K562 (cell line): ENCODE results near the gene PSMA8. TPM values are rescaled to one million over a fixed set of nuclear protein-coding genes. Genes with fewer than 3 reads are reported as not detected.

Source experiments
- BDP1 ChIP-seq: IDR thresholded peaks from 3 replicates; pipeline ENCODE4 v1.6.1; 2011; ENCODE audit not compliant: insufficient read length, insufficient read depth
- ETS2 ChIP-seq: IDR thresholded peaks from 2 replicates; pipeline ENCODE4 v1.6.1; 2016; ENCODE audit warnings: borderline replicate concordance, missing genetic modification characterization, mild to moderate bottlenecking, moderate library complexity, missing compliant biosample characterization; ENCODE audit not compliant: poor library complexity, severe bottlenecking
- ETV1 ChIP-seq: fragments of 450-650 bp; conservative IDR thresholded peaks from 2 replicates; pipeline ENCODE4 v1.6.1; 2016; ENCODE audit warnings: missing genetic modification characterization, control low read depth, low read depth, missing compliant biosample characterization
- HDAC1 ChIP-seq, 2 experiments: fragments of 450-650 bp; IDR thresholded peaks; 2 replicates each; pipeline ENCODE4 v1.6.1; 2016 to 2017; ENCODE audit warnings: inconsistent platforms in 1 of 2, mild to moderate bottlenecking in 1 of 2, moderate library complexity in 1 of 2
- KAT8 ChIP-seq: fragments of 450-650 bp; IDR thresholded peaks from 2 replicates; pipeline ENCODE4 v1.6.1; 2016; ENCODE audit warnings: low read depth, mild to moderate bottlenecking
- LCOR ChIP-seq: sonication (generic); formaldehyde crosslinking; IDR thresholded peaks from 2 replicates; pipeline ENCODE4 v1.8.0; 2022; ENCODE audit warnings: mild to moderate bottlenecking, missing genetic modification reagents
- MCM3 ChIP-seq: fragments of 450-650 bp; IDR thresholded peaks from 2 replicates; pipeline ENCODE4 v1.6.1; 2016
- NONO ChIP-seq, 2 experiments: fragments of 200-400 bp in 1 of 2; fragments of 450-650 bp in 1 of 2; formaldehyde crosslinking in 1 of 2; IDR thresholded peaks; 2 replicates each; pipeline ENCODE4 v1.6.1; 2017; ENCODE audit warnings: low read depth in 2 of 2, mild to moderate bottlenecking in 2 of 2, moderate library complexity in 2 of 2, low read length in 1 of 2
- OTX1 ChIP-seq: fragments of 450-650 bp; formaldehyde crosslinking; IDR thresholded peaks from 2 replicates; pipeline ENCODE4 v1.4.0; 2022; ENCODE audit warnings: mild to moderate bottlenecking
- POLR2G ChIP-seq: fragments of 200-400 bp; formaldehyde crosslinking; IDR thresholded peaks from 2 replicates; pipeline ENCODE4 v1.6.1; 2017; ENCODE audit warnings: low read depth, mild to moderate bottlenecking, antibody characterized with exemption, low read length, moderate library complexity
- ZBTB1 ChIP-seq: sonication (generic); formaldehyde crosslinking; IDR thresholded peaks from 2 replicates; pipeline ENCODE4 v1.8.1; 2023; ENCODE audit warnings: missing genetic modification reagents, low read depth, mild to moderate bottlenecking, borderline replicate concordance
- ZKSCAN1 ChIP-seq: fragments of 150-350 bp; IDR thresholded peaks from 2 replicates; pipeline ENCODE4 v1.6.1; 2016; ENCODE audit warnings: low read depth, low read length
- ZNF24 ChIP-seq: fragments of 450-650 bp; IDR thresholded peaks from 2 replicates; pipeline ENCODE4 v1.6.1; 2016
- polyA plus RNA-seq, 8 experiments: library from polyadenylated mRNA; depleted of rRNA in 4 of 8; stranded (reverse) in 5 of 8; unstranded in 3 of 8; fragments of >200 nt; fragmentation: Nextera tagmentation in 2 of 8; fragmentation: Illumina TruSeq in 1 of 8; extraction: Ambion mirVana in 2 of 8; extraction: Trizol in 1 of 8; gene quantifications; 2 replicates each; pipeline versions ENCODE4 v1.2.1 to v1.2.3, GENCODE V29; 2011 to 2014; ENCODE audit warnings: inconsistent platforms in 1 of 8, missing spikeins in 1 of 8
- total RNA-seq, 7 experiments: library from RNA; depleted of rRNA in 6 of 7; stranded (reverse); fragments of >200 nt in 6 of 7; fragmentation: Illumina TruSeq in 2 of 7; extraction: Trizol in 2 of 7; gene quantifications; 2 replicates each; pipeline versions ENCODE4 v1.2.1 to v1.2.3, GENCODE V29; 2011 to 2021; ENCODE audit warnings: low replicate concordance in 1 of 7
- TF ChIP-seq, protein P1 (sequence below): sonication (generic); formaldehyde crosslinking; IDR thresholded peaks from 2 replicates; pipeline ENCODE4 v1.8.0; 2023; ENCODE audit warnings: mild to moderate bottlenecking, missing genetic modification reagents
- TF ChIP-seq, protein P2 (sequence below), 2 experiments: fragments of 450-650 bp in 1 of 2; sonication (generic) in 1 of 2; formaldehyde crosslinking in 1 of 2; IDR thresholded peaks; 2 replicates each; pipeline versions ENCODE4 v1.7.1 to v1.9.0; 2016 to 2022; ENCODE audit warnings: inconsistent platforms in 1 of 2, mild to moderate bottlenecking in 1 of 2, missing genetic modification reagents in 1 of 2

PSMA8 gene
- total and polyA plus RNA-seq, 9 of the 15 experiments (the other 6 are each of a cell fraction or from before 2014, with no cell fraction given): not detected

GRCh38 chr18:26091047-26091630, 42.5 kb upstream of the PSMA8 start (continued):
- TF ChIP-seq, protein P1, sequence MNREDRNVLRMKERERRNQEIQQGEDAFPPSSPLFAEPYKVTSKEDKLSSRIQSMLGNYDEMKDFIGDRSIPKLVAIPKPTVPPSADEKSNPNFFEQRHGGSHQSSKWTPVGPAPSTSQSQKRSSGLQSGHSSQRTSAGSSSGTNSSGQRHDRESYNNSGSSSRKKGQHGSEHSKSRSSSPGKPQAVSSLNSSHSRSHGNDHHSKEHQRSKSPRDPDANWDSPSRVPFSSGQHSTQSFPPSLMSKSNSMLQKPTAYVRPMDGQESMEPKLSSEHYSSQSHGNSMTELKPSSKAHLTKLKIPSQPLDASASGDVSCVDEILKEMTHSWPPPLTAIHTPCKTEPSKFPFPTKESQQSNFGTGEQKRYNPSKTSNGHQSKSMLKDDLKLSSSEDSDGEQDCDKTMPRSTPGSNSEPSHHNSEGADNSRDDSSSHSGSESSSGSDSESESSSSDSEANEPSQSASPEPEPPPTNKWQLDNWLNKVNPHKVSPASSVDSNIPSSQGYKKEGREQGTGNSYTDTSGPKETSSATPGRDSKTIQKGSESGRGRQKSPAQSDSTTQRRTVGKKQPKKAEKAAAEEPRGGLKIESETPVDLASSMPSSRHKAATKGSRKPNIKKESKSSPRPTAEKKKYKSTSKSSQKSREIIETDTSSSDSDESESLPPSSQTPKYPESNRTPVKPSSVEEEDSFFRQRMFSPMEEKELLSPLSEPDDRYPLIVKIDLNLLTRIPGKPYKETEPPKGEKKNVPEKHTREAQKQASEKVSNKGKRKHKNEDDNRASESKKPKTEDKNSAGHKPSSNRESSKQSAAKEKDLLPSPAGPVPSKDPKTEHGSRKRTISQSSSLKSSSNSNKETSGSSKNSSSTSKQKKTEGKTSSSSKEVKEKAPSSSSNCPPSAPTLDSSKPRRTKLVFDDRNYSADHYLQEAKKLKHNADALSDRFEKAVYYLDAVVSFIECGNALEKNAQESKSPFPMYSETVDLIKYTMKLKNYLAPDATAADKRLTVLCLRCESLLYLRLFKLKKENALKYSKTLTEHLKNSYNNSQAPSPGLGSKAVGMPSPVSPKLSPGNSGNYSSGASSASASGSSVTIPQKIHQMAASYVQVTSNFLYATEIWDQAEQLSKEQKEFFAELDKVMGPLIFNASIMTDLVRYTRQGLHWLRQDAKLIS (CRISPR knock-in tag): peak; percentile 66
- TF ChIP-seq POLR2G: no peak
- peak in 1 of 2 experiments; percentile 63; a peak in 1 of 4 replicates for TF ChIP-seq HDAC1 (IDR thresholded peaks at IDR 0.05)
- TF ChIP-seq ZNF24: peak; percentile 39
- TF ChIP-seq ZBTB1: no peak; the same call in 1 of the 2 replicates
- no peak for TF ChIP-seq OTX1 (CRISPR knock-in tag)
- TF ChIP-seq, protein P2, sequence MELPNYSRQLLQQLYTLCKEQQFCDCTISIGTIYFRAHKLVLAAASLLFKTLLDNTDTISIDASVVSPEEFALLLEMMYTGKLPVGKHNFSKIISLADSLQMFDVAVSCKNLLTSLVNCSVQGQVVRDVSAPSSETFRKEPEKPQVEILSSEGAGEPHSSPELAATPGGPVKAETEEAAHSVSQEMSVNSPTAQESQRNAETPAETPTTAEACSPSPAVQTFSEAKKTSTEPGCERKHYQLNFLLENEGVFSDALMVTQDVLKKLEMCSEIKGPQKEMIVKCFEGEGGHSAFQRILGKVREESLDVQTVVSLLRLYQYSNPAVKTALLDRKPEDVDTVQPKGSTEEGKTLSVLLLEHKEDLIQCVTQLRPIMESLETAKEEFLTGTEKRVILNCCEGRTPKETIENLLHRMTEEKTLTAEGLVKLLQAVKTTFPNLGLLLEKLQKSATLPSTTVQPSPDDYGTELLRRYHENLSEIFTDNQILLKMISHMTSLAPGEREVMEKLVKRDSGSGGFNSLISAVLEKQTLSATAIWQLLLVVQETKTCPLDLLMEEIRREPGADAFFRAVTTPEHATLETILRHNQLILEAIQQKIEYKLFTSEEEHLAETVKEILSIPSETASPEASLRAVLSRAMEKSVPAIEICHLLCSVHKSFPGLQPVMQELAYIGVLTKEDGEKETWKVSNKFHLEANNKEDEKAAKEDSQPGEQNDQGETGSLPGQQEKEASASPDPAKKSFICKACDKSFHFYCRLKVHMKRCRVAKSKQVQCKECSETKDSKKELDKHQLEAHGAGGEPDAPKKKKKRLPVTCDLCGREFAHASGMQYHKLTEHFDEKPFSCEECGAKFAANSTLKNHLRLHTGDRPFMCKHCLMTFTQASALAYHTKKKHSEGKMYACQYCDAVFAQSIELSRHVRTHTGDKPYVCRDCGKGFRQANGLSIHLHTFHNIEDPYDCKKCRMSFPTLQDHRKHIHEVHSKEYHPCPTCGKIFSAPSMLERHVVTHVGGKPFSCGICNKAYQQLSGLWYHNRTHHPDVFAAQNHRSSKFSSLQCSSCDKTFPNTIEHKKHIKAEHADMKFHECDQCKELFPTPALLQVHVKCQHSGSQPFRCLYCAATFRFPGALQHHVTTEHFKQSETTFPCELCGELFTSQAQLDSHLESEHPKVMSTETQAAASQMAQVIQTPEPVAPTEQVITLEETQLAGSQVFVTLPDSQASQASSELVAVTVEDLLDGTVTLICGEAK (IDR thresholded peaks at IDR 0.05): 0 out of 2 replicates have a peak, but pooled peaks have one; percentile 50
- TF ChIP-seq, protein P2 (CRISPR knock-in tag; IDR thresholded peaks at IDR 0.05): no peak
- no peak for TF ChIP-seq MCM3
- TF ChIP-seq ZKSCAN1: 0 out of 2 replicates have a peak, but pooled peaks have one; percentile 7
- no peak for TF ChIP-seq KAT8
- no peak for TF ChIP-seq NONO (IDR thresholded peaks at IDR 0.05; ENCODE audit: low read depth in 2 of 2, low read length in 1 of 2)
- 0 out of 2 replicates have a peak, but pooled peaks have one; percentile 22 for TF ChIP-seq ETV1 (tag)
- no peak for TF ChIP-seq BDP1
- TF ChIP-seq LCOR: peak; percentile 30; the same call in 1 of the 2 replicates
- TF ChIP-seq ETS2 (tag): no peak
